Measurements from ENCODE around the gene DCTD.

The DCTD gene

GRCh38 chr4:182872886-182873285, 44.3 kb downstream of the DCTD start:
- no peak for DNase-seq (ENCODE audit: low read depth in 2 of 2)

GRCh38 chr4:182871616-182872015, 45.6 kb downstream of the DCTD start:
- DNase-seq (ENCODE audit: low read depth in 2 of 2): no peak

GRCh38 chr4:182869697-182870096, 47.5 kb downstream of the DCTD start:
- no peak for DNase-seq (ENCODE audit: low read depth in 2 of 2)

- DNase-seq (ENCODE audit: low read depth in 2 of 2): no peak
These were observed 50.4 kb downstream of the DCTD start for GRCh38 chr4:182866746-182867145.

- DNase-seq (ENCODE audit: low read depth in 2 of 2): no peak
These were observed 53.7 kb downstream of the DCTD start for GRCh38 chr4:182863501-182863900.

GRCh38 chr4:182862921-182863320, 54.3 kb downstream of the DCTD start:
- DNase-seq (ENCODE audit: low read depth in 2 of 2): no peak

- DNase-seq (ENCODE audit: low read depth in 2 of 2): no peak
These were observed 54.9 kb downstream of the DCTD start for GRCh38 chr4:182862141-182862875.

GRCh38 chr4:182861346-182861745, 55.8 kb downstream of the DCTD start:
- no peak for DNase-seq (ENCODE audit: low read depth in 2 of 2)

- DNase-seq (ENCODE audit: low read depth in 2 of 2): no peak
These were observed 57.5 kb downstream of the DCTD start for GRCh38 chr4:182859730-182860129.

GRCh38 chr4:182858711-182859110, 58.5 kb downstream of the DCTD start:
- DNase-seq (ENCODE audit: low read depth in 2 of 2): no peak

- no peak for DNase-seq (ENCODE audit: low read depth in 2 of 2)
These were observed 60.3 kb downstream of the DCTD start for GRCh38 chr4:182856862-182857261.

- DNase-seq (ENCODE audit: low read depth in 2 of 2): no peak
These were observed 61.3 kb downstream of the DCTD start for GRCh38 chr4:182855877-182856276.

GRCh38 chr4:182855312-182855711, 61.9 kb downstream of the DCTD start:
- DNase-seq (ENCODE audit: low read depth in 2 of 2): no peak

GRCh38 chr4:182854466-182854865, 62.7 kb downstream of the DCTD start:
- DNase-seq (ENCODE audit: low read depth in 2 of 2): no peak

- DNase-seq (ENCODE audit: low read depth in 2 of 2): no peak
These were observed 63.4 kb downstream of the DCTD start for GRCh38 chr4:182853731-182854330.

GRCh38 chr4:182848685-182849084, 68.5 kb downstream of the DCTD start:
- no peak for DNase-seq (ENCODE audit: low read depth in 2 of 2)

GRCh38 chr4:182847576-182848450, 69.4 kb downstream of the DCTD start:
- no peak for DNase-seq (ENCODE audit: low read depth in 2 of 2)

- DNase-seq (ENCODE audit: low read depth in 2 of 2): no peak
These were observed 71.2 kb downstream of the DCTD start for GRCh38 chr4:182846036-182846435.

- DNase-seq (ENCODE audit: low read depth in 2 of 2): no peak
These were observed 71.6 kb downstream of the DCTD start for GRCh38 chr4:182845618-182846017.

- DNase-seq (ENCODE audit: low read depth in 2 of 2): no peak
These were observed 73.3 kb downstream of the DCTD start for GRCh38 chr4:182843808-182844325.

GRCh38 chr4:182842759-182843390, 74.3 kb downstream of the DCTD start:
- DNase-seq (ENCODE audit: low read depth in 2 of 2): no peak

GRCh38 chr4:182842104-182842600, 75.0 kb downstream of the DCTD start:
- no peak for DNase-seq (ENCODE audit: low read depth in 2 of 2)
